SK-N-SH (cell line): ENCODE results near the gene BABAM2.

ENCODE experiments used
- CHD2 ChIP-seq: fragments of 150-350 bp; IDR thresholded peaks from 2 replicates; pipeline ENCODE4 v1.6.1; 2018; ENCODE audit warnings: low read length; ENCODE audit not compliant: partially characterized antibody
- CTCF ChIP-seq: fragments of 200-600 bp; sonication (generic); IDR thresholded peaks from 2 replicates; pipeline ENCODE4 v1.6.1; 2017; ENCODE audit warnings: antibody characterized with exemption, mild to moderate bottlenecking, moderate library complexity
- EP300 ChIP-seq, 2 experiments: IDR thresholded peaks; 2 replicates each; pipeline versions ENCODE4 v1.4.0 to v1.6.1; 2012; ENCODE audit warnings: borderline replicate concordance in 1 of 2, low read depth in 1 of 2, low read length in 1 of 2
- EZH2phosphoT487 ChIP-seq: fragments of 200-600 bp; sonication (generic); IDR thresholded peaks from 2 replicates; pipeline ENCODE4 v1.6.1; 2017; ENCODE audit warnings: low read depth, mixed run types, mild to moderate bottlenecking, antibody characterized with exemption, moderate library complexity, borderline replicate concordance
- FOSL2 ChIP-seq: IDR thresholded peaks from 2 replicates; pipeline ENCODE4 v1.4.0; 2012; ENCODE audit warnings: low read depth, mild to moderate bottlenecking, moderate library complexity, borderline replicate concordance
- FOXJ3 ChIP-seq: sonication (generic); formaldehyde crosslinking; IDR thresholded peaks from 2 replicates; pipeline ENCODE4 v1.5.1; 2020; ENCODE audit warnings: mild to moderate bottlenecking, missing genetic modification reagents
- GATA2 ChIP-seq: sonication (generic); formaldehyde crosslinking; IDR thresholded peaks from 2 replicates; pipeline ENCODE4 v1.5.0; 2020; ENCODE audit warnings: mild to moderate bottlenecking, missing genetic modification reagents
- MAX ChIP-seq: IDR thresholded peaks from 2 replicates; pipeline ENCODE4 v1.4.0; 2012; ENCODE audit warnings: low read depth
- POLR2AphosphoS5 ChIP-seq: IDR thresholded peaks from 2 replicates; pipeline ENCODE4 v1.6.1; 2012; ENCODE audit warnings: low read depth, low read length
- TAF1 ChIP-seq: IDR thresholded peaks from 2 replicates; pipeline ENCODE4 v1.6.1; 2012; ENCODE audit warnings: low read depth, mild to moderate bottlenecking, low read length, moderate library complexity, borderline replicate concordance
- USF2 ChIP-seq: fragments of 150-350 bp; IDR thresholded peaks from 2 replicates; pipeline ENCODE4 v1.6.1; 2017; ENCODE audit warnings: antibody characterized with exemption, low read length, low read depth, borderline replicate concordance
- YY1 ChIP-seq: IDR thresholded peaks from 2 replicates; pipeline ENCODE4 v1.4.0; 2012; ENCODE audit warnings: low read depth, mild to moderate bottlenecking
- TF ChIP-seq, protein P1 (sequence below): IDR thresholded peaks from 2 replicates; pipeline ENCODE4 v1.4.0; 2012; ENCODE audit warnings: low read depth, borderline replicate concordance

GRCh38 chr2:28166956-28167355 lies 276.4 kb downstream of the BABAM2 start:
- no peak for TF ChIP-seq GATA2 (CRISPR knock-in tag)
- peak; percentile 92; the same call in 1 of the 2 replicates for TF ChIP-seq FOSL2
- no peak for TF ChIP-seq CTCF
- no peak for TF ChIP-seq EZH2phosphoT487
- no peak for TF ChIP-seq YY1
- TF ChIP-seq USF2 = no peak
- TF ChIP-seq POLR2AphosphoS5 = peak; percentile 54; the same call in 1 of the 2 replicates
- TF ChIP-seq CHD2 = no peak
- no peak for TF ChIP-seq TAF1
- TF ChIP-seq MAX = no peak
- TF ChIP-seq, protein P1, sequence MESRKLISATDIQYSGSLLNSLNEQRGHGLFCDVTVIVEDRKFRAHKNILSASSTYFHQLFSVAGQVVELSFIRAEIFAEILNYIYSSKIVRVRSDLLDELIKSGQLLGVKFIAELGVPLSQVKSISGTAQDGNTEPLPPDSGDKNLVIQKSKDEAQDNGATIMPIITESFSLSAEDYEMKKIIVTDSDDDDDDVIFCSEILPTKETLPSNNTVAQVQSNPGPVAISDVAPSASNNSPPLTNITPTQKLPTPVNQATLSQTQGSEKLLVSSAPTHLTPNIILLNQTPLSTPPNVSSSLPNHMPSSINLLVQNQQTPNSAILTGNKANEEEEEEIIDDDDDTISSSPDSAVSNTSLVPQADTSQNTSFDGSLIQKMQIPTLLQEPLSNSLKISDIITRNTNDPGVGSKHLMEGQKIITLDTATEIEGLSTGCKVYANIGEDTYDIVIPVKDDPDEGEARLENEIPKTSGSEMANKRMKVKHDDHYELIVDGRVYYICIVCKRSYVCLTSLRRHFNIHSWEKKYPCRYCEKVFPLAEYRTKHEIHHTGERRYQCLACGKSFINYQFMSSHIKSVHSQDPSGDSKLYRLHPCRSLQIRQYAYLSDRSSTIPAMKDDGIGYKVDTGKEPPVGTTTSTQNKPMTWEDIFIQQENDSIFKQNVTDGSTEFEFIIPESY = no peak
- TF ChIP-seq EP300 (IDR thresholded peaks at IDR 0.05; ENCODE audit: borderline replicate concordance in 1 of 2, low read depth in 1 of 2, low read length in 1 of 2) = peak in 1 of 2 experiments; percentile 24; a peak in 1 of 4 replicates
- TF ChIP-seq FOXJ3 (CRISPR knock-in tag) = no peak
